ENCODE measurements around the gene SLC35F6. TPM values are rescaled to one million over a fixed set of nuclear protein-coding genes. Genes with fewer than 3 reads are reported as not detected.

The SLC35F6 gene, protein sequence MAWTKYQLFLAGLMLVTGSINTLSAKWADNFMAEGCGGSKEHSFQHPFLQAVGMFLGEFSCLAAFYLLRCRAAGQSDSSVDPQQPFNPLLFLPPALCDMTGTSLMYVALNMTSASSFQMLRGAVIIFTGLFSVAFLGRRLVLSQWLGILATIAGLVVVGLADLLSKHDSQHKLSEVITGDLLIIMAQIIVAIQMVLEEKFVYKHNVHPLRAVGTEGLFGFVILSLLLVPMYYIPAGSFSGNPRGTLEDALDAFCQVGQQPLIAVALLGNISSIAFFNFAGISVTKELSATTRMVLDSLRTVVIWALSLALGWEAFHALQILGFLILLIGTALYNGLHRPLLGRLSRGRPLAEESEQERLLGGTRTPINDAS
- 21.4 TPM for total RNA-seq

DNA sequence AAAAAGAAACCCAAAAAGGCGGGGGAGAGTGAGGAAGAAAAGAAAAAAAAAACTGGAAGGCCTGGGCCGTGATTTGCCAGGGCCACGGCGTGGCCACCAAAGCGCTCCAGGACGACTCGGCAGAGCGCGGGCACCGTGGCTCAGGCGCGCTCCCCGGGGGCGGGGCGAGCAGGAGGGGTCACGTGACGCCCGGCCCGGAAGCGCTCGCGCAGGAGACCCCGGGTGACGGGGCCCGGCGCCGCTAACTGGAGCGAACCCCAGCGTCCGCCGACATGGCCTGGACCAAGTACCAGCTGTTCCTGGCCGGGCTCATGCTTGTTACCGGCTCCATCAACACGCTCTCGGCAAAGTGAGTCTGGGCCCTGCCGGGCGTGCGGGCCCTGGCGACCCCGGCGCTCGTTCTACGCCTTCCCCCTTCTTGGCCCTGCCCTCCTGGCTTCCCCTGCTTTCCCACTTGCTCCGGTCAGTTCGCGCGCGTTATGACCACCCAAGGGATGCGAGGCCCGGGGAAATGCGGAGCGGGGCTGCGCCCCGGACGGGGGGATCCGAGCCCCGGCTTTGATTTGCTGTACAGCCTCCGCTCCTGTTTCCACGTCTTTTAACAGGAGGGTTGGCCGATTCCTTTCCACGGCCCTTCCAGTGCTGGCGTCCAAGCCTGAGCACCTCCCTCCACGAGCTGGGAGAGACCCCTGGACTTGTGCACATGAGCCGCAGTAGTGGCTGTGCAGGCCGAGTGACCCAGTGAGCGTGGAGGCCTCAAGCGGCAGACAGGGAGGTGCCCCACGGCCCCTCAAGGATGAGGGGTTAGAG lies at the start of gene SLC35F6:
Gene SLC35F6 (plus strand): TSS at position 207 of the 810 bp plus-strand sequence. CDS start 66 bp downstream, at position 273.

DNA sequence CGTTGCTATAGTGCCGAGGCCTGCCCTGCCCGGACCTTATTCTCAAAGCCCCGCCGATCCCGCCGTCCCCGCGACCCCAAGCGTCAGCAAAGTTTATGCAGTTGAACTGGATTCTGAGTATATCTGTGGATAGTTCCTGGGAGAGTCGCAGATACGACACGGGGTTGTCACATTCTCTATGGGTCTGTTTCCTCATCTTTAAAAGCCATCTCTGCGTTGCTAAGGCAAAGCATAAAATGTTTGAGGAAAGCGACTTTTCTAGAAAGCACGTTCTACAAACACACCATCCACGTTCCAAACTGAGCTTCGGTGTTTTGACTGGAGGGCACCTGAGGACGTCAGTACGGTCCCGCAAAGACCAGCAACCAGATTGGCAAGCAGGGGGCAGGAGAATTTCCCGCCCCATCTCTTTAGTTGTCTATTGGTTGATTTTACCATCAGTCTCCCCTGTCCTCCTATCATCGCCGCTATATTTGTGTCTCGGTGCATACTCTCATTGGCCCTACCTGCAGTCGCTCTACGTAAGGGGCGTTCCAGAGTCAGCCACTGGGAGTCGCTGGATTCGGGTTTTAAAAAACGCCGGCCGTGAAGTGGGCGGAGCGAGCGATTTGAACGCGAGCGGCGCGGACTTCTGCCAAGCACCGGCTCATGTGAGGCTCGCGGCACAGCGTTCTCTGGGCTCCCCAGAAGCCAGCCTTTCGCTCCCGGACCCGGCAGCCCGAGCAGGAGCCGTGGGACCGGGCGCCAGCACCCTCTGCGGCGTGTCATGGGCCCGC lies 21.5 kb downstream of the SLC35F6 start, which contains the start of gene CENPA:
Gene CENPA (plus strand): TSS at position 626 of the 776 bp plus-strand sequence. CDS start 141 bp downstream, at position 767.

Other genes with a start within 250 kb of the SLC35F6 start
- gene CIB4, start 122.9 kb upstream of the SLC35F6 start, total RNA-seq: 0.29 TPM
- 6.7 TPM for gene KCNK3, start 71.6 kb upstream of the SLC35F6 start, total RNA-seq
- gene CENPA, start 21.8 kb downstream of the SLC35F6 start, total RNA-seq: 5.3 TPM
- 2.1 TPM for gene DPYSL5, start 83.8 kb downstream of the SLC35F6 start, total RNA-seq
- 7.0 TPM for gene MAPRE3, start 206.4 kb downstream of the SLC35F6 start, total RNA-seq

Measured in metanephros (tissue), 1 donor.